ENCODE measurements around the gene CACNA1B. TPM values are rescaled to one million over a fixed set of nuclear protein-coding genes. Genes with fewer than 3 reads are reported as not detected.
"Not testable (repeated sequence)": the region's sequence is repeated elsewhere in the genome, so short reads cannot be mapped to it uniquely, and the experiment has no call there.

CACNA1B gene
- total and polyA plus RNA-seq, 2 donors from 2014 or later: 0.03 TPM; not detected in 1

GRCh38 chr9:138126858-138127584 is 249.4 kb downstream of the CACNA1B start:
- H3K9me3 ChIP-seq (ENCODE audit: control insufficient read depth in 2 of 3, insufficient read depth in 1 of 3, low read length in 3 of 3); H3K9ac ChIP-seq (ENCODE audit: low read length in 3 of 3); H3K4me3 ChIP-seq (ENCODE audit: low read length in 3 of 3); intact Hi-C loops (cut with DNase I); H3K27ac ChIP-seq (ENCODE audit: low read depth in 2 of 2, low read length in 2 of 2); H3K36me3 ChIP-seq (ENCODE audit: control insufficient read depth in 2 of 3, insufficient read depth in 3 of 3, low read length in 3 of 3); H3K27me3 ChIP-seq (ENCODE audit: control insufficient read depth, insufficient read depth, low read length); FAIRE-seq; H3K4me1 ChIP-seq (ENCODE audit: control insufficient read depth in 2 of 3, insufficient read depth in 2 of 3, low read depth in 1 of 3, low read length in 3 of 3): not testable (repeated sequence)
- DNase-seq: peak in 1 of 5 donors; percentile 4

GRCh38 chr9:138128027-138128426 is 250.4 kb downstream of the CACNA1B start:
- H3K27me3 ChIP-seq (ENCODE audit: control insufficient read depth, insufficient read depth, low read length); H3K9me3 ChIP-seq (ENCODE audit: control insufficient read depth in 2 of 3, insufficient read depth in 1 of 3, low read length in 3 of 3); H3K27ac ChIP-seq (ENCODE audit: low read depth in 2 of 2, low read length in 2 of 2); H3K36me3 ChIP-seq (ENCODE audit: control insufficient read depth in 2 of 3, insufficient read depth in 3 of 3, low read length in 3 of 3); H3K4me3 ChIP-seq (ENCODE audit: low read length in 3 of 3); FAIRE-seq; H3K4me1 ChIP-seq (ENCODE audit: control insufficient read depth in 2 of 3, insufficient read depth in 2 of 3, low read depth in 1 of 3, low read length in 3 of 3); H3K9ac ChIP-seq (ENCODE audit: low read length in 3 of 3); intact Hi-C loops (cut with DNase I): not testable (repeated sequence)
- peak in 1 of 5 donors; percentile 28 for DNase-seq

DNA sequence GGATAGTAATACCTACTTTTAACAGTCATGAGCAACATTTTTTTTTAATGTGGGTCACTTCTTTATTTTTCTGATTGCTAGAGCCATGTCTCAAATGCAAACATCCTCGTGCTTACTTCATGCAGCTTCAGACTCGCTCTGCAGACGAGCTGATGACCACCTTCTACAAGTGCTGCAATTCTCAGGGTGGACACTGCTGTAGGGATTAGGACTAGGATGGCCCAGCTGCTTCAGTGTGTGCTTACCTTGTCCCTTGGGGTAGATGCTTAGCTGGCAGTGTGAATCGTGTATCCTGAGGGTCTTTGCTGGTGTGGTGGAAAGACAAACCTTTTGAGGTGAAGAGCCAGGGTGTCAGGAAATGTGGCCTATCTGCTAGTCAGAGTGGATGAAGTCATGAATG is 251.7 kb downstream of the CACNA1B start:
- FAIRE-seq; H3K27me3 ChIP-seq (ENCODE audit: control insufficient read depth, insufficient read depth, low read length); H3K9me3 ChIP-seq (ENCODE audit: control insufficient read depth in 2 of 3, insufficient read depth in 1 of 3, low read length in 3 of 3); H3K4me3 ChIP-seq (ENCODE audit: low read length in 3 of 3); H3K27ac ChIP-seq (ENCODE audit: low read depth in 2 of 2, low read length in 2 of 2); H3K36me3 ChIP-seq (ENCODE audit: control insufficient read depth in 2 of 3, insufficient read depth in 3 of 3, low read length in 3 of 3); intact Hi-C loops (cut with DNase I); H3K4me1 ChIP-seq (ENCODE audit: control insufficient read depth in 2 of 3, insufficient read depth in 2 of 3, low read depth in 1 of 3, low read length in 3 of 3); H3K9ac ChIP-seq (ENCODE audit: low read length in 3 of 3): not testable (repeated sequence)
- peak in 1 of 5 donors; percentile 7 for DNase-seq

- H3K9ac ChIP-seq (ENCODE audit: low read length in 3 of 3); H3K36me3 ChIP-seq (ENCODE audit: control insufficient read depth in 2 of 3, insufficient read depth in 3 of 3, low read length in 3 of 3); H3K27ac ChIP-seq (ENCODE audit: low read depth in 2 of 2, low read length in 2 of 2); H3K4me1 ChIP-seq (ENCODE audit: control insufficient read depth in 2 of 3, insufficient read depth in 2 of 3, low read depth in 1 of 3, low read length in 3 of 3); intact Hi-C loops (cut with DNase I); H3K9me3 ChIP-seq (ENCODE audit: control insufficient read depth in 2 of 3, insufficient read depth in 1 of 3, low read length in 3 of 3); H3K4me3 ChIP-seq (ENCODE audit: low read length in 3 of 3); H3K27me3 ChIP-seq (ENCODE audit: control insufficient read depth, insufficient read depth, low read length); FAIRE-seq: not testable (repeated sequence)
- peak in 1 of 5 donors; percentile 9 for DNase-seq
These were observed 255.5 kb downstream of the CACNA1B start for GRCh38 chr9:138132946-138133705.

DNA sequence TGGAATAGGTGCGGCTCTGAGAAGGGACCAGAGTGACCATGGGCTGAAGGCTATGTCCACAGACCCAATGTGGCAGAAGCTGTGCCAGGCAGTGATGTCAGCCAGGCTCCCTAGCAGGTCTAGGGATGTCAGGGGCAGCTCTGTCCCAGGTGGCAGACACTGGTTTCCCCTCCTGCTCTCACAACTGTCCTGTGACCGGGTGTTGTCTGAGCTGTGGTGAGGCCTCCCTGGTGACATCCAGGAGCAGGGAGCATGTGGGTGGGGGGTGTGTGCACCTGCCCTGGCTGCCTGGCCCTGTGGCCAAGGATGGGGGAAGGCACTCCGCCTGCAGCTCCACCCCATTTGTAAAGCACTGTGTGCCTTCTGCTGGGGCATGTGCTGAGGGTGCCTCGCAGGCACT is 257.0 kb downstream of the CACNA1B start:
- H3K27ac ChIP-seq (ENCODE audit: low read depth in 2 of 2, low read length in 2 of 2); intact Hi-C loops (cut with DNase I); H3K9ac ChIP-seq (ENCODE audit: low read length in 3 of 3); H3K36me3 ChIP-seq (ENCODE audit: control insufficient read depth in 2 of 3, insufficient read depth in 3 of 3, low read length in 3 of 3); H3K4me1 ChIP-seq (ENCODE audit: control insufficient read depth in 2 of 3, insufficient read depth in 2 of 3, low read depth in 1 of 3, low read length in 3 of 3); FAIRE-seq; DNase-seq; H3K9me3 ChIP-seq (ENCODE audit: control insufficient read depth in 2 of 3, insufficient read depth in 1 of 3, low read length in 3 of 3); H3K27me3 ChIP-seq (ENCODE audit: control insufficient read depth, insufficient read depth, low read length); H3K4me3 ChIP-seq (ENCODE audit: low read length in 3 of 3): not testable (repeated sequence)

DNA sequence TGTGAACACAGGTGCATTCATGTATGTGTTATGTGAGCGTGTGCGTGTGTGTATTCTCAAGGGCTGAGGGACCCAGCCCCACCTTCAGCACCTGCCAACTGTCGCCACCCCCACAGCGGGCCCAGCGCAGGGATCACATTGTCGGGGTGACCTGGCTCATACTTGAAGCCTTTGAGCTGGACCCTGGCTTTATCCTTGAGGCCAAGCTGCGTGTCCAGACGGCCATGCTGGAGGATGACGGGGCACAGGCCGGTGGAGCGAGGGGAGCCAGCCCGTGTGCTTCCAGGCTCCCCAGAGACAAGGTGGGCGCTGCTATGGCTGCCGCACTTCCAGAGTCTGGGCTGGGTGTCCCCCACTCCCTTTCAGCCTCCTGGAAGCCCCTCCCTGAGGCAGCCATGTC is 261.5 kb downstream of the CACNA1B start:
- DNase-seq; H3K36me3 ChIP-seq (ENCODE audit: control insufficient read depth in 2 of 3, insufficient read depth in 3 of 3, low read length in 3 of 3); H3K9ac ChIP-seq (ENCODE audit: low read length in 3 of 3); H3K4me1 ChIP-seq (ENCODE audit: control insufficient read depth in 2 of 3, insufficient read depth in 2 of 3, low read depth in 1 of 3, low read length in 3 of 3); H3K9me3 ChIP-seq (ENCODE audit: control insufficient read depth in 2 of 3, insufficient read depth in 1 of 3, low read length in 3 of 3); H3K27me3 ChIP-seq (ENCODE audit: control insufficient read depth, insufficient read depth, low read length); H3K27ac ChIP-seq (ENCODE audit: low read depth in 2 of 2, low read length in 2 of 2); FAIRE-seq; H3K4me3 ChIP-seq (ENCODE audit: low read length in 3 of 3); intact Hi-C loops (cut with DNase I): not testable (repeated sequence)

GRCh38 chr9:138140980-138141379 is 263.4 kb downstream of the CACNA1B start:
- FAIRE-seq; H3K4me3 ChIP-seq (ENCODE audit: low read length in 3 of 3); H3K27ac ChIP-seq (ENCODE audit: low read depth in 2 of 2, low read length in 2 of 2); H3K9ac ChIP-seq (ENCODE audit: low read length in 3 of 3); H3K4me1 ChIP-seq (ENCODE audit: control insufficient read depth in 2 of 3, insufficient read depth in 2 of 3, low read depth in 1 of 3, low read length in 3 of 3); DNase-seq; H3K36me3 ChIP-seq (ENCODE audit: control insufficient read depth in 2 of 3, insufficient read depth in 3 of 3, low read length in 3 of 3); H3K9me3 ChIP-seq (ENCODE audit: control insufficient read depth in 2 of 3, insufficient read depth in 1 of 3, low read length in 3 of 3); intact Hi-C loops (cut with DNase I); H3K27me3 ChIP-seq (ENCODE audit: control insufficient read depth, insufficient read depth, low read length): not testable (repeated sequence)

- FAIRE-seq: not testable (repeated sequence)
These were observed 265.1 kb downstream of the CACNA1B start for GRCh38 chr9:138142528-138143244.

More at GRCh38 chr9:138142528-138143244, 265.1 kb downstream of the CACNA1B start:
- DNase-seq; intact Hi-C loops (cut with DNase I); H3K4me3 ChIP-seq (ENCODE audit: low read length in 3 of 3); H3K36me3 ChIP-seq (ENCODE audit: control insufficient read depth in 2 of 3, insufficient read depth in 3 of 3, low read length in 3 of 3); H3K9me3 ChIP-seq (ENCODE audit: control insufficient read depth in 2 of 3, insufficient read depth in 1 of 3, low read length in 3 of 3); H3K9ac ChIP-seq (ENCODE audit: low read length in 3 of 3); H3K27me3 ChIP-seq (ENCODE audit: control insufficient read depth, insufficient read depth, low read length); H3K4me1 ChIP-seq (ENCODE audit: control insufficient read depth in 2 of 3, insufficient read depth in 2 of 3, low read depth in 1 of 3, low read length in 3 of 3); H3K27ac ChIP-seq (ENCODE audit: low read depth in 2 of 2, low read length in 2 of 2): not testable (repeated sequence)

Measured in kidney (tissue), 11 donors.